PC-9 (cell line): ENCODE measurements around the gene ABAT. TPM values are rescaled to one million over a fixed set of nuclear protein-coding genes. Genes with fewer than 3 reads are reported as not detected.
"Not testable (repeated sequence)": the region's sequence is repeated elsewhere in the genome, so short reads cannot be mapped to it uniquely, and the experiment has no call there.

Source experiments
- BruUV-seq: library from RNA; stranded (reverse); fragments of 400-500 nt; replicated peaks from 2 replicates; lab custom pipeline; 2021; lab: Mats Ljungman, UMichigan
- CTCF ChIA-PET: fragments of 300-600 bp; sonication (Branson Sonifier 250); formaldehyde crosslinking; loops from one replicate; lab custom pipeline; 2022; ENCODE audit warnings: antibody characterized with exemption; lab: Charles Lee
- POLR2A ChIA-PET: fragments of 300-600 bp; sonication (Branson Sonifier 250); formaldehyde crosslinking; loops from one replicate; lab custom pipeline; 2022; ENCODE audit warnings: antibody characterized with exemption; ENCODE audit not compliant: unreplicated experiment; lab: Charles Lee
- DNase-seq, 2 experiments: peaks; one replicate each; pipeline versions ENCODE4 v3.0.0 to v3.0.0-alpha.2; 2015 to 2022; ENCODE audit warnings: mixed read lengths in 1 of 2
- H2AFZ ChIP-seq: fragments of 200-600 bp; sonication (generic); 2 replicates; pipeline ENCODE4 v1.8.1; 2017; ENCODE audit warnings: antibody characterized with exemption
- H3F3A ChIP-seq: fragments of 200-600 bp; sonication (generic); 2 replicates; pipeline ENCODE4 v1.8.1; 2017; ENCODE audit warnings: antibody characterized with exemption, mild to moderate bottlenecking, low read depth; ENCODE audit not compliant: insufficient read depth
- H3K27ac ChIP-seq: fragments of 200-600 bp; sonication (generic); 2 replicates; pipeline ENCODE4 v1.6.1; 2016; ENCODE audit warnings: mixed run types
- H3K27me3 ChIP-seq: fragments of 200-600 bp; sonication (generic); 2 replicates; pipeline ENCODE4 v1.6.1; 2016; ENCODE audit warnings: low read depth, mixed run types; ENCODE audit not compliant: insufficient read depth
- H3K36me3 ChIP-seq: fragments of 200-600 bp; sonication (generic); 2 replicates; pipeline ENCODE4 v1.6.1; 2016; ENCODE audit warnings: low read depth, mixed run types
- H3K4me1 ChIP-seq: fragments of 200-600 bp; sonication (generic); replicated peaks from 2 replicates; pipeline ENCODE4 v1.6.1; 2016; ENCODE audit warnings: mixed run types; ENCODE audit not compliant: insufficient read depth
- H3K4me2 ChIP-seq: fragments of 200-600 bp; sonication (generic); 2 replicates; pipeline ENCODE4 v1.6.1; 2017; ENCODE audit warnings: mixed run types
- H3K4me3 ChIP-seq: fragments of 200-600 bp; sonication (generic); 2 replicates; pipeline ENCODE4 v1.6.1; 2016; ENCODE audit warnings: mixed run types
- H3K79me2 ChIP-seq: fragments of 200-600 bp; sonication (generic); 2 replicates; pipeline ENCODE4 v1.6.1; 2017; ENCODE audit warnings: low read depth, mixed run types
- H3K9me2 ChIP-seq: fragments of 200-600 bp; sonication (generic); 2 replicates; pipeline ENCODE4 v1.8.1; 2017; ENCODE audit warnings: mild to moderate bottlenecking; ENCODE audit not compliant: insufficient read depth
- H3K9me3 ChIP-seq: fragments of 200-600 bp; sonication (generic); 2 replicates; pipeline ENCODE4 v1.8.1; 2016; ENCODE audit warnings: low read depth; ENCODE audit not compliant: insufficient read depth
- H4K20me1 ChIP-seq: fragments of 200-600 bp; sonication (generic); 2 replicates; pipeline ENCODE4 v1.8.1; 2017; ENCODE audit not compliant: insufficient read depth
- CTCF ChIP-seq: fragments of 200-600 bp; sonication (generic); conservative IDR thresholded peaks from 2 replicates; pipeline ENCODE4 v1.6.1; 2017; ENCODE audit warnings: mixed run types, antibody characterized with exemption, mild to moderate bottlenecking, moderate library complexity
- EZH2 ChIP-seq: fragments of 200-600 bp; sonication (generic); IDR thresholded peaks from 2 replicates; pipeline ENCODE4 v1.8.0; 2017; ENCODE audit warnings: antibody characterized with exemption, low read depth
- intact Hi-C: fragments of 100-400 bp; cut with micrococcal nuclease; formaldehyde crosslinking; loops from one replicate; pipeline ENCODE4 v1.10.0; 2022; ENCODE audit not compliant: unreplicated experiment
- total RNA-seq: library from RNA; stranded (reverse); gene quantifications from 2 replicates; pipeline ENCODE4 v1.2.3, GENCODE V29; 2021

The ABAT gene
- total RNA-seq, 1 experiment from 2014 or later, result 12.9 TPM

GRCh38 chr16:8801701-8802100 lies 127.3 kb downstream of the ABAT start:
- no peak for TF ChIP-seq EZH2
- TF ChIP-seq CTCF, result no peak
- H3K36me3 ChIP-seq, result peaks cover 41% of the 10 kb centered on the region
- no peaks in the 10 kb centered on the region for H3K9me2 ChIP-seq
- peaks cover 72% of the 10 kb centered on the region for H4K20me1 ChIP-seq
- peaks cover 75% of the 10 kb centered on the region for H3K79me2 ChIP-seq
- H3K4me3 ChIP-seq, result no peak overlapping the region
- peaks cover 15% of the 10 kb centered on the region for H3K4me1 ChIP-seq
- intact Hi-C loops, result no loop called here
- no peaks in the 10 kb centered on the region for H3K9me3 ChIP-seq
- H3F3A ChIP-seq, result peaks cover 19% of the 10 kb centered on the region; the same call in 1 of the 2 replicates
- POLR2A ChIA-PET, result no interaction called here
- BruUV-seq, result no TSS peak
- no peak for DNase-seq
- H3K27ac ChIP-seq, result no peak overlapping the region
- H2AFZ ChIP-seq, result no peak overlapping the region
- no peaks in the 10 kb centered on the region for H3K27me3 ChIP-seq
- CTCF ChIA-PET, result no interaction called here
- no peak overlapping the region for H3K4me2 ChIP-seq

- H3F3A ChIP-seq, result peaks cover 19% of the 10 kb centered on the region; the same call in 1 of the 2 replicates
- H3K27me3 ChIP-seq, intact Hi-C loops, H2AFZ ChIP-seq, H3K9me3 ChIP-seq, H3K9me2 ChIP-seq, POLR2A ChIA-PET, DNase-seq, H3K4me2 ChIP-seq, H3K4me3 ChIP-seq, BruUV-seq, H3K27ac ChIP-seq: not testable (repeated sequence)
- peaks cover 57% of the 10 kb centered on the region for H3K36me3 ChIP-seq
- peaks cover 85% of the 10 kb centered on the region for H4K20me1 ChIP-seq
- CTCF ChIA-PET, result interaction anchor here (0.6 kb wide), 2 partner anchors 15 to 427 kb away, joined by 3 read pairs; no protein-coding TSS in a partner anchor
- H3K79me2 ChIP-seq, result peaks cover 56% of the 10 kb centered on the region
- peaks cover 13% of the 10 kb centered on the region for H3K4me1 ChIP-seq
Measured at GRCh38 chr16:8803733-8804132, 129.3 kb downstream of the ABAT start.

GRCh38 chr16:8804313-8804712 lies 129.9 kb downstream of the ABAT start:
- Histone ChIP-seq H3K9me2 (no peaks in the 10 kb centered on the region), H3K79me2 (peaks cover 50% of the 10 kb centered on the region), H3F3A (peaks cover 24% of the 10 kb centered on the region), H4K20me1 (peaks cover 80% of the 10 kb centered on the region), H2AFZ (no peak overlapping the region), H3K27ac (no peak overlapping the region), H3K9me3 (no peaks in the 10 kb centered on the region), H3K4me1 (peaks cover 7% of the 10 kb centered on the region), H3K4me3 (no peak overlapping the region), H3K4me2 (no peak overlapping the region), H3K27me3 (no peaks in the 10 kb centered on the region), H3K36me3 (peaks cover 58% of the 10 kb centered on the region)
- TF ChIP-seq EZH2, result no peak
- no peak for TF ChIP-seq CTCF
- BruUV-seq, result no TSS peak
- POLR2A ChIA-PET, result interaction anchor here (0.7 kb wide), 1 partner anchor 24 kb away, joined by 5 read pairs; no protein-coding TSS in a partner anchor
- CTCF ChIA-PET, result no interaction called here
- intact Hi-C loops, result no loop called here
- DNase-seq, result no peak
